ENCODE results near the gene YIPF2.
"Not testable (repeated sequence)": the region's sequence is repeated elsewhere in the genome, so short reads cannot be mapped to it uniquely, and the experiment has no call there.

The YIPF2 gene

DNA sequence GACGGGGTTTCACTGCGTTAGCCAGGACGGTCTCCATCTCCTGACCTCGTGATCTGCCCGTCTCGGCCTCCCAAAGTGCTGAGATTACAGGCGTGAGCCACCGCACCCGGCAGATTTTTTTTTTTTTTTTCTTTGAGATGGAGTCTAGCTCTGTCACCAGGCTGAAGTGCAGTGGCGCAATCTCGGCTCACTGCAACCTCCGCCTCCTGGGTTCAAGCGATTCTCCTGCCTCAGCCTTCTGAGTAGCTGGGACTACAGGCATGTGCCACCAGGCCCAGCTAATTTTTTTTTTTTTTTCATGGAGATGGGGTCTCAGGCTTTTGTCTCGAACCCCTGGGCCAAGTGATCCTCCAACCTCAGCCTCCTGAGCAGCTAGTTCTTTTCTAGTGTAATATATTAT lies 13.2 kb upstream of the YIPF2 start:
- Histone ChIP-seq H3K4me1 (ENCODE audit: control insufficient read depth in 1 of 2, insufficient read depth in 2 of 2, low read length in 2 of 2) (peaks cover 0 to 16% of the 10 kb centered on the region in 2 donors), H3K9ac (ENCODE audit: low read depth in 1 of 2, low read length in 2 of 2) (peak overlapping the region in 1 of 2 donors; percentile 11)
- H3K27me3 ChIP-seq (ENCODE audit: control insufficient read depth in 1 of 2, insufficient read depth in 2 of 2, low read length in 2 of 2); H3K4me3 ChIP-seq (ENCODE audit: low read depth in 1 of 2, low read length in 2 of 2); H3K27ac ChIP-seq (ENCODE audit: low read depth, low read length); H3K36me3 ChIP-seq (ENCODE audit: control insufficient read depth in 1 of 2, insufficient read depth in 2 of 2, low read length in 2 of 2); H3K9me3 ChIP-seq (ENCODE audit: control insufficient read depth in 1 of 2, low read length in 2 of 2): not testable (repeated sequence)

DNA sequence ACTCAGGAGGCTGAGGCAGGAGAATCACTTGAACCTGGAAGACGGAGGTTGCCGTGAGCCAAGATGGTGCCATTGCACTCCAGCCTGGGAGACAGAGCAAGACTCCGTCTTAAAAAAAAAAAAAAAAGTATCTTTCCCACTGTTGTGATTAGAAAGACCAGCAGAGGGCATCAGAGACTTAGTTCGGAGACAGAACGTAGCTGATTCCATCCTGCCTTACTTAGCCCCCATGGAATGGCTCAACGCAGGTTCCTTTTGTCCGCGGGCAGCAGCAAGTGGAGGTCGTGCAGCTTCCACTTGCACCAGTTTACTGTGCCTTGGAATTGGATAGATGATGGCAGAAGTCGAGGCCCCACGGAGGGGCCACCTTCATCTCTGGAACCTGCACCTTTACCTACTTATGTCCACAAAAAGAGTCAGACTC lies 8.2 kb upstream of the YIPF2 start:
- Histone ChIP-seq H3K4me3 (ENCODE audit: low read depth in 1 of 2, low read length in 2 of 2) (peak overlapping the region; percentile 13 to 21), H3K27ac (ENCODE audit: low read depth, low read length) (no peak overlapping the region), H3K9ac (ENCODE audit: low read depth in 1 of 2, low read length in 2 of 2) (peak overlapping the region in 1 of 2 donors; percentile 54)

DNA sequence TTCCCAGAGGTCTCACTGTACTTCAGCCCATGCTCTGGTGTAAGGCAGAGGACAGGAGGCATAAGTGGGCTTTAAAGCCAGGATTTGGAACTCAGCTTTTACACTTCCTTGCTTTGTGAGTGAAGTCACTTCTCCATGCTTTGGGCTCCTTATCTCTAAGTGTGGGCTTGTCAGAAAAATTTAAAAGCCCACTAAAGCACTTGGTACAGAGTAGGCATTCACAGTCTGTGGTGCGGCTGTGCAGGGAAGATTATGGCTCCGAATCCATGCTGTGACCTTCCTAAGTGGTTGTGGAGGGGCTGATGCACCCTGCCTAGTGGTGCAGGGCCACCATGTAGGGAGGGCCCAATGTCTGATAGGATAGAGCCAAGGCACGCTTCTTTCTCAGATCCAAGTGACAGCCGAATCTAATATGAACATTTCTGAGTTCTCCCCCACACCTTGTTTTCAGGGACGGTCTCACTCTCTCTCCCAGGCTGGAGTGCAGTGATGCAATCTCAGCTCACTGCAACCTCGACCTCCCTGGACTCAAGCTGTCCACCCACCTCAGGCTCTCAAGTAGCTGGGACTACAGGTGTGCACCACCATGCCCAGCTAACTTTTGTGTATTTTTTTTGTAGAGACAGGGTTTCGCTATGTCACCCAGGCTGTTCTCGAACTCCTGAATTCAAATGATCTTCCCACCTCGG lies 7.1 kb upstream of the YIPF2 start:
- no peak overlapping the region for H3K27ac ChIP-seq (ENCODE audit: low read depth, low read length)
- peaks cover 0 to 11% of the 10 kb centered on the region in 2 donors for H3K4me1 ChIP-seq (ENCODE audit: control insufficient read depth in 1 of 2, insufficient read depth in 2 of 2, low read length in 2 of 2)
- no peaks in the 10 kb centered on the region for H3K27me3 ChIP-seq (ENCODE audit: control insufficient read depth in 1 of 2, insufficient read depth in 2 of 2, low read length in 2 of 2)
- no peak overlapping the region for H3K9ac ChIP-seq (ENCODE audit: low read depth in 1 of 2, low read length in 2 of 2)
- no peaks in the 10 kb centered on the region for H3K9me3 ChIP-seq (ENCODE audit: control insufficient read depth in 1 of 2, low read length in 2 of 2)
- H3K36me3 ChIP-seq (ENCODE audit: control insufficient read depth in 1 of 2, insufficient read depth in 2 of 2, low read length in 2 of 2): peaks cover 0 to 4% of the 10 kb centered on the region in 2 donors
- H3K4me3 ChIP-seq (ENCODE audit: low read depth in 1 of 2, low read length in 2 of 2): no peak overlapping the region

More for the DNA sequence above, 8.2 kb upstream of the YIPF2 start:
- peaks cover 0 to 11% of the 10 kb centered on the region in 2 donors for H3K4me1 ChIP-seq (ENCODE audit: control insufficient read depth in 1 of 2, insufficient read depth in 2 of 2, low read length in 2 of 2)
- no peaks in the 10 kb centered on the region for H3K27me3 ChIP-seq (ENCODE audit: control insufficient read depth in 1 of 2, insufficient read depth in 2 of 2, low read length in 2 of 2)
- H3K36me3 ChIP-seq (ENCODE audit: control insufficient read depth in 1 of 2, insufficient read depth in 2 of 2, low read length in 2 of 2): peaks cover 0 to 4% of the 10 kb centered on the region in 2 donors
- H3K9me3 ChIP-seq (ENCODE audit: control insufficient read depth in 1 of 2, low read length in 2 of 2): no peaks in the 10 kb centered on the region

DNA sequence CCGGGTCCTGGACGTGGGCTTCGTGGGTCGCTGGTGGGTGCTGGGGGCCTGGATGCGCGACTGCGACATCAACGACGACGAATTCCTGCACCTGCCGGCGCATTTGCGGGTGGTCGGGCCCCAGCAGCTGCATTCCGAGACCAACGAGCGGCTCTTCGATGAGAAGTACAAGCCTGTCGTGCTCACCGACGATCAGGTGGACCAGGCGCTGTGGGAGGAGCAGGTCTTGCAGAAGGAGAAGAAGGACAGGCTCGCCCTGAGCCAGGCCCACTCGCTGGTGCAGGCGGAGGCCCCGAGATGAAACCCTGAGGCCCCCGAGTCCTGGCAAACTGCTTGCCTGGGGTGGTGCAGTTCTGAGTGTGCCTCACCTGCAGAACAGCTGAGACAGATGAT lies 959 bp upstream of the YIPF2 start:
- H3K9me3 ChIP-seq (ENCODE audit: control insufficient read depth in 1 of 2, low read length in 2 of 2): no peaks in the 10 kb centered on the region
- peaks cover 15 to 25% of the 10 kb centered on the region in 2 donors for H3K4me1 ChIP-seq (ENCODE audit: control insufficient read depth in 1 of 2, insufficient read depth in 2 of 2, low read length in 2 of 2)
- no peaks in the 10 kb centered on the region for H3K27me3 ChIP-seq (ENCODE audit: control insufficient read depth in 1 of 2, insufficient read depth in 2 of 2, low read length in 2 of 2)
- peak overlapping the region; percentile 89 for H3K4me3 ChIP-seq (ENCODE audit: low read depth in 1 of 2, low read length in 2 of 2)
- peaks cover 3 to 13% of the 10 kb centered on the region in 2 donors for H3K36me3 ChIP-seq (ENCODE audit: control insufficient read depth in 1 of 2, insufficient read depth in 2 of 2, low read length in 2 of 2)
- H3K27ac ChIP-seq (ENCODE audit: low read depth, low read length): no peak overlapping the region
- peak overlapping the region; percentile 67 to 72 for H3K9ac ChIP-seq (ENCODE audit: low read depth in 1 of 2, low read length in 2 of 2)

DNA sequence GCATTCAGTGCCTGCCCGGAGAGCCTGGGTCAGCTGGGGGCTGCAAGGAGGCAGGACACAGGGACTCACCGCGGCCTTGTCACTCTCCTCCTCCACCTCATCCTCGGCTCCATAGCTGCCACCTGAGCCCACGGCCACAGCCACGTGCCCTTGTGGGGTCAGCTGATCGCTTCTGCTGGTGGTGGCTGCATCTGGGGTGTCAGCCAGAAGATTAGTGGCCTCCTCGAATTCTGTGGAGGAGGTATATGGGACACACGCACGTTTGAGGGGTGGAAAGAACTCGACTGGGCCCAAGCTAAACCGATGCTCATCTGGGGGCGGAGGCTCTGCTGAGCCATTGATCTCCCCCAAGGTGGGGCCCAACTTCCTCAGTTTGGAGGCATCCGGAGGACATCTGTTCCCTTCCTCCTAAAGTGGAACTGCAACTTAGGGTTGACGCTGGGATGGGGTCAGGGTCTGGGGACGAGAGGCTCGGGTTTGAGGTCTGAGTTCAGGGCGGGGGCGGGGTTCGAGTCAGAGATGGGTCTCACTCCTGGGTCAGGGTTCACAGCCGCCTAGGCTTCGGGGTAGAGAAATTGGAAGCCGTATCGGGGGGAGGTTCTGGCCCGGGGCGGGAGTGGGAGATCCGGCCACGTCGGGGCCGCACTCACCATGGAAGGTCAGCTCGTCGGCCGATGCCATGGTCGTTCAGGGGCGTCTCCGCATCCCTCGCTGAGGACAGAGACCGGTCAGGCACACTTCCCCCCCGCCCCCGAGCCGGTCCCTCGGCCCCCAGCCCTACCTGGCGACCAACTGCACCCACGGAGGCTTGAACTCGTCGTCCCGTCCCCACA lies 493 bp downstream of the YIPF2 start:
- peak overlapping the region; percentile 56 for H3K27ac ChIP-seq (ENCODE audit: low read depth, low read length)
- H3K27me3 ChIP-seq (ENCODE audit: control insufficient read depth in 1 of 2, insufficient read depth in 2 of 2, low read length in 2 of 2): no peaks in the 10 kb centered on the region
- peak overlapping the region; percentile 67 to 72 for H3K9ac ChIP-seq (ENCODE audit: low read depth in 1 of 2, low read length in 2 of 2)
- peaks cover 15 to 25% of the 10 kb centered on the region in 2 donors for H3K4me1 ChIP-seq (ENCODE audit: control insufficient read depth in 1 of 2, insufficient read depth in 2 of 2, low read length in 2 of 2)
- H3K9me3 ChIP-seq (ENCODE audit: control insufficient read depth in 1 of 2, low read length in 2 of 2): no peaks in the 10 kb centered on the region
- peaks cover 8 to 26% of the 10 kb centered on the region in 2 donors for H3K36me3 ChIP-seq (ENCODE audit: control insufficient read depth in 1 of 2, insufficient read depth in 2 of 2, low read length in 2 of 2)
- peak overlapping the region; percentile 89 for H3K4me3 ChIP-seq (ENCODE audit: low read depth in 1 of 2, low read length in 2 of 2)

DNA sequence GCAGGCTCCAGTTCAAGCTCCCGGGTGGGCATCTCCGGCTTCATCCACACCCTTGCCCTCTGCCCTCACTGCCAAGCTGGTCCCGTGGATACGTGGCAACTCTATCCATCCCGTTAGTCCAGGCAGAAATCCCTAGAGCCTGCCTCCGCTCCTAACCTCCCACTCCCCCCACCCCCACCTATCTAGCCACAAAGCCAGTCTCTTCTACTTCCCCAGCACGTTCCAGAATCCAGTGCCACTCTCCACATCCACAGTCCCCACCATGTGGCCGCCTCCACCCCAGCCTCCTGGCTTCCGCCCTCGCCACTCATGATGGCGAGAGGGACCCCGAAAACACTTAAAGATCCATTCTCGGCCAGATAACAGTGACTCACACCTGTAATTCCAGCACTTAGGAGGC lies 3.8 kb downstream of the YIPF2 start:
- Histone ChIP-seq H3K36me3 (ENCODE audit: control insufficient read depth in 1 of 2, insufficient read depth in 2 of 2, low read length in 2 of 2) (peaks cover 16 to 53% of the 10 kb centered on the region in 2 donors), H3K9ac (ENCODE audit: low read depth in 1 of 2, low read length in 2 of 2) (no peak overlapping the region), H3K4me1 (ENCODE audit: control insufficient read depth in 1 of 2, insufficient read depth in 2 of 2, low read length in 2 of 2) (peaks cover 7 to 17% of the 10 kb centered on the region in 2 donors), H3K27me3 (ENCODE audit: control insufficient read depth in 1 of 2, insufficient read depth in 2 of 2, low read length in 2 of 2) (no peaks in the 10 kb centered on the region), H3K4me3 (ENCODE audit: low read depth in 1 of 2, low read length in 2 of 2) (no peak overlapping the region), H3K9me3 (ENCODE audit: control insufficient read depth in 1 of 2, low read length in 2 of 2) (no peaks in the 10 kb centered on the region), H3K27ac (ENCODE audit: low read depth, low read length) (no peak overlapping the region)

DNA sequence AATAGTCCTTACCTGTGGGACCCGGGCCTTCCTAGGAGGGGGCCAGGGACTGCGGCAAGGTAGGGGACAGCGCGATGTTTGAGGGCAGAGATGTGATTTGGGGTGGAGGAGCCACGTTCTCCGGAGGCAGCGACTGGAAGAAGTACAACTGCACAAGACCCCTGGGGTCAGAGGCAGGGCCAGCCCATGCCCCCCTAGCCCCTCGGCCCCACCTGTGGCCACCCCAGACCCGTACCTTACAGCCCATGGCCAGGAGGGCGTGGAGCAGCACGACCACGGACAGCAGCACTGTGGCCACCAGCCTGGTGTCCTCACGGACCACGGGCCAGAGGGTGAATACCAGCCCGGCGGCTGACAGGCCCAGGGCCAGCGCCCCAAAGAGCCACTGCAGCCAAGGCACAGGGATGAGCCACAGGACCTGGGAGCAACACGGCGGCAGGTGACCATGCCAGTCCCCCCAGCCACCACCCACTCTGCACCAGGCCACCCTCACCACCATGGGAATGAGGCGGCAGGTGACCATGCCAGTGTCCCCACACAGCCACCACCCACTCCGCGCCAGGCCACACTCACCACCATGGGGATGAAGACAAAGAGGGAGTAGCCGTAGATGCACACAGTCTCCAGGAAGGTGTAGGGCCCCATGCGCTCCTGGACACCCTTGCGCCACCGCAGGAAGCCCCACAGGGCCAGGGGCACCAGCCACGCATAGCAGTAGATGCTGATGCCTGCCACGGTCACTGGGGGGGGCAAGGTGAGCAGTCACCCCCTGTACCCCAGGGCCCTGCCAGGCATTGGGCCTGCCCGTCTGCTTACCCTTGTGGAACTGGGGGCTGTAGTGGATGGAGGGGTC lies 5.0 kb downstream of the YIPF2 start:
- peaks cover 22 to 62% of the 10 kb centered on the region in 2 donors for H3K36me3 ChIP-seq (ENCODE audit: control insufficient read depth in 1 of 2, insufficient read depth in 2 of 2, low read length in 2 of 2)

DNA sequence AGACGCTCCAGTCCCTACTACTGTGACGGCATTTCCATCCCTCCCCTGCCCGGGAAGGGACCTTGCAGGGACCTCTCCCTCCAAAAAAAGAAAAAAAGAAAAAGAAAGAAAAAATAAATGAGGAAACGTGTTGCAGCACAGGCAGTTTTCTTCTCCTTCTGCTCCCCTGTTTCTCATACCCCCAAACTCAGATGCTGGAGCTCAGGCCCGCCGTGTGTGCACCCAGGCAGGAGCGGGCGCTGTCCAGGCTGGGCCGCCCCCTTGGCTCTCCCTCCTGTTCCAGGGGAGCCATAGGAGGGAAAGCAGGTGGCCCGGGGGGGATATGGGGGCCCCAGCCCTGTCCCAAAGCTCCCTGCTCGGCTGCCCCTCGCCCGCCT lies 5.8 kb downstream of the YIPF2 start:
- H3K36me3 ChIP-seq (ENCODE audit: control insufficient read depth in 1 of 2, insufficient read depth in 2 of 2, low read length in 2 of 2): peaks cover 22 to 69% of the 10 kb centered on the region in 2 donors
- peaks cover 4 to 5% of the 10 kb centered on the region in 2 donors for H3K4me1 ChIP-seq (ENCODE audit: control insufficient read depth in 1 of 2, insufficient read depth in 2 of 2, low read length in 2 of 2)

More for the DNA sequence above, 5.0 kb downstream of the YIPF2 start:
- Histone ChIP-seq H3K4me3 (ENCODE audit: low read depth in 1 of 2, low read length in 2 of 2) (no peak overlapping the region), H3K9me3 (ENCODE audit: control insufficient read depth in 1 of 2, low read length in 2 of 2) (no peaks in the 10 kb centered on the region), H3K27me3 (ENCODE audit: control insufficient read depth in 1 of 2, insufficient read depth in 2 of 2, low read length in 2 of 2) (no peaks in the 10 kb centered on the region), H3K4me1 (ENCODE audit: control insufficient read depth in 1 of 2, insufficient read depth in 2 of 2, low read length in 2 of 2) (peaks cover 5 to 10% of the 10 kb centered on the region in 2 donors), H3K27ac (ENCODE audit: low read depth, low read length) (no peak overlapping the region), H3K9ac (ENCODE audit: low read depth in 1 of 2, low read length in 2 of 2) (no peak overlapping the region)

DNA sequence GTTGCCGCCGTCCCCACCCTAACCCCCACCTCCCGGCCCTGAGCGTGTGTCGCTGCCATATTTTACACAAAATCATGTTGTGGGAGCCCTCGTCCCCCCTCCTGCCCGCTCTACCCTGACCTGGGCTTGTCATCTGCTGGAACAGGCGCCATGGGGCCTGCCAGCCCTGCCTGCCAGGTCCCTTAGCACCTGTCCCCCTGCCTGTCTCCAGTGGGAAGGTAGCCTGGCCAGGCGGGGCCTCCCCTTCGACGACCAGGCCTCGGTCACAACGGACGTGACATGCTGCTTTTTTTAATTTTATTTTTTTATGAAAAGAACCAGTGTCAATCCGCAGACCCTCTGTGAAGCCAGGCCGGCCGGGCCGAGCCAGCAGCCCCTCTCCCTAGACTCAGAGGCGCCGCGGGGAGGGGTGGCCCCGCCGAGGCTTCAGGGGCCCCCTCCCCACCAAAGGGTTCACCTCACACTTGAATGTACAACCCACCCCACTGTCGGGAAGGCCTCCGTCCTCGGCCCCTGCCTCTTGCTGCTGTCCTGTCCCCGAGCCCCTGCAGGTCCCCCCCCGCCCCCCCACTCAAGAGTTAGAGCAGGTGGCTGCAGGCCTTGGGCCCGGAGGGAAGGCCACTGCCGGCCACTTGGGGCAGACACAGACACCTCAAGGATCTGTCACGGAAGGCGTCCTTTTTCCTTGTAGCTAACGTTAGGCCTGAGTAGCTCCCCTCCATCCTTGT lies 6.4 kb downstream of the YIPF2 start:
- no peaks in the 10 kb centered on the region for H3K4me1 ChIP-seq (ENCODE audit: control insufficient read depth in 1 of 2, insufficient read depth in 2 of 2, low read length in 2 of 2)
- H3K27me3 ChIP-seq (ENCODE audit: control insufficient read depth in 1 of 2, insufficient read depth in 2 of 2, low read length in 2 of 2): no peaks in the 10 kb centered on the region
- peaks cover 22 to 69% of the 10 kb centered on the region in 2 donors for H3K36me3 ChIP-seq (ENCODE audit: control insufficient read depth in 1 of 2, insufficient read depth in 2 of 2, low read length in 2 of 2)
- H3K27ac ChIP-seq (ENCODE audit: low read depth, low read length): no peak overlapping the region
- no peaks in the 10 kb centered on the region for H3K9me3 ChIP-seq (ENCODE audit: control insufficient read depth in 1 of 2, low read length in 2 of 2)
- no peak overlapping the region for H3K9ac ChIP-seq (ENCODE audit: low read depth in 1 of 2, low read length in 2 of 2)
- H3K4me3 ChIP-seq (ENCODE audit: low read depth in 1 of 2, low read length in 2 of 2): no peak overlapping the region

More for the DNA sequence above, 5.8 kb downstream of the YIPF2 start:
- Histone ChIP-seq H3K27me3 (ENCODE audit: control insufficient read depth in 1 of 2, insufficient read depth in 2 of 2, low read length in 2 of 2) (no peaks in the 10 kb centered on the region), H3K4me3 (ENCODE audit: low read depth in 1 of 2, low read length in 2 of 2) (no peak overlapping the region), H3K9ac (ENCODE audit: low read depth in 1 of 2, low read length in 2 of 2) (no peak overlapping the region), H3K27ac (ENCODE audit: low read depth, low read length) (no peak overlapping the region), H3K9me3 (ENCODE audit: control insufficient read depth in 1 of 2, low read length in 2 of 2) (no peaks in the 10 kb centered on the region)
